Measurements from ENCODE around the gene CLDN9. TPM values are rescaled to one million over a fixed set of nuclear protein-coding genes. Genes with fewer than 3 reads are reported as not detected.

The CLDN9 gene
- total RNA-seq, 4 donors from 2014 or later, result not detected

GRCh38 chr16:2975161-2975795 lies 37.4 kb upstream of the CLDN9 start:
- DNase-seq (ENCODE audit: low spot score in 2 of 2), result no peak
- WGBS, result 93% methylated on average over 14 of the region's 28 CpGs
- Histone ChIP-seq H3K4me1 (peaks cover 16% of the 10 kb centered on the region), H3K27me3 (peaks cover 7% of the 10 kb centered on the region), H3K4me3 (no peak overlapping the region), H3K27ac (no peak overlapping the region), H3K9me3 (no peaks in the 10 kb centered on the region), H3K36me3 (no peaks in the 10 kb centered on the region)
- TF ChIP-seq POLR2AphosphoS5 (IDR thresholded peaks at IDR 0.05), result no peak
- TF ChIP-seq POLR2A (IDR thresholded peaks at IDR 0.05), result no peak
- TF ChIP-seq CTCF (IDR thresholded peaks at IDR 0.05), result no peak

- DNase-seq (ENCODE audit: low spot score in 2 of 2), result no peak
- Histone ChIP-seq H3K4me3 (no peak overlapping the region), H3K4me1 (peaks cover 15% of the 10 kb centered on the region), H3K27ac (no peak overlapping the region), H3K27me3 (peaks cover 7% of the 10 kb centered on the region), H3K36me3 (no peaks in the 10 kb centered on the region), H3K9me3 (no peaks in the 10 kb centered on the region)
- no peak for TF ChIP-seq EP300 (IDR thresholded peaks at IDR 0.05)
- no peak for TF ChIP-seq CTCF (IDR thresholded peaks at IDR 0.05)
- TF ChIP-seq POLR2AphosphoS5 (IDR thresholded peaks at IDR 0.05), result no peak
- no peak for TF ChIP-seq POLR2A (IDR thresholded peaks at IDR 0.05)
- 94% methylated on average over 7 of the region's 7 CpGs for WGBS
These were observed 36.5 kb upstream of the CLDN9 start for GRCh38 chr16:2976201-2976600.

- DNase-seq (ENCODE audit: low spot score in 2 of 2), result no peak
- 85% methylated on average over 5 of the region's 15 CpGs for whole genome bisulfite sequencing
- no peaks in the 10 kb centered on the region for H3K9me3 ChIP-seq
- no peak for TF ChIP-seq CTCF (IDR thresholded peaks at IDR 0.05)
- no peak for TF ChIP-seq EP300 (IDR thresholded peaks at IDR 0.05)
- no peak for TF ChIP-seq POLR2A (IDR thresholded peaks at IDR 0.05)
- no peak for TF ChIP-seq POLR2AphosphoS5 (IDR thresholded peaks at IDR 0.05)
- peaks cover 16% of the 10 kb centered on the region for H3K4me1 ChIP-seq
- no peak overlapping the region for H3K27ac ChIP-seq
- H3K4me3 ChIP-seq, result no peak overlapping the region
- H3K27me3 ChIP-seq, result peaks cover 7% of the 10 kb centered on the region
- no peaks in the 10 kb centered on the region for H3K36me3 ChIP-seq
These were observed 36.0 kb upstream of the CLDN9 start for GRCh38 chr16:2976673-2977072.

GRCh38 chr16:2977440-2977839 lies 35.3 kb upstream of the CLDN9 start:
- no peak for DNase-seq (ENCODE audit: low spot score in 2 of 2)
- Histone ChIP-seq H3K4me1 (peaks cover 16% of the 10 kb centered on the region), H3K36me3 (no peaks in the 10 kb centered on the region), H3K4me3 (no peak overlapping the region), H3K27ac (no peak overlapping the region), H3K9me3 (no peaks in the 10 kb centered on the region), H3K27me3 (peaks cover 7% of the 10 kb centered on the region)
- TF ChIP-seq POLR2AphosphoS5 (IDR thresholded peaks at IDR 0.05), result no peak
- no peak for TF ChIP-seq EP300 (IDR thresholded peaks at IDR 0.05)
- TF ChIP-seq CTCF (IDR thresholded peaks at IDR 0.05), result no peak
- no peak for TF ChIP-seq POLR2A (IDR thresholded peaks at IDR 0.05)
- 70% methylated on average over 5 of the region's 6 CpGs for WGBS

- H3K27me3 ChIP-seq, result peaks cover 7% of the 10 kb centered on the region
- WGBS, result 1% methylated on average over 16 of the region's 43 CpGs
- peak overlapping the region; percentile 80 for H3K4me3 ChIP-seq
- no peaks in the 10 kb centered on the region for H3K36me3 ChIP-seq
- no peaks in the 10 kb centered on the region for H3K9me3 ChIP-seq
- no peak for DNase-seq (ENCODE audit: low spot score in 2 of 2)
- TF ChIP-seq POLR2A (IDR thresholded peaks at IDR 0.05), result no peak
- no peak for TF ChIP-seq POLR2AphosphoS5 (IDR thresholded peaks at IDR 0.05)
- no peak for TF ChIP-seq CTCF (IDR thresholded peaks at IDR 0.05)
- TF ChIP-seq EP300 (IDR thresholded peaks at IDR 0.05), result no peak
- no peak overlapping the region for H3K27ac ChIP-seq
- H3K4me1 ChIP-seq, result peaks cover 28% of the 10 kb centered on the region
These were observed 33.0 kb upstream of the CLDN9 start for GRCh38 chr16:2979669-2980226.
